HL-60 (cell line): ENCODE data around the gene PCDHA9.
"Not testable (repeated sequence)": the region's sequence is repeated elsewhere in the genome, so short reads cannot be mapped to it uniquely, and the experiment has no call there.

Experiments
- DNase-seq, 2 experiments: peaks; one replicate each; pipeline ENCODE4 v3.0.0-alpha.2; 2010 to 2020; ENCODE audit warnings: low read depth in 1 of 2, low spot score in 1 of 2
- H3K27ac ChIP-seq: fragments of 250-450 bp; sonication (Bioruptor Pico); replicated peaks from 2 replicates; pipeline ENCODE4 v1.5.1; 2020; ENCODE audit warnings: mild to moderate bottlenecking, moderate library complexity
- H3K27me3 ChIP-seq: fragments of 250-450 bp; sonication (Bioruptor Pico); 2 replicates; pipeline ENCODE4 v1.5.1; 2021; ENCODE audit warnings: mild to moderate bottlenecking, moderate library complexity; ENCODE audit not compliant: insufficient read depth, poor library complexity, severe bottlenecking
- H3K4me3 ChIP-seq: replicated peaks from 2 replicates; pipeline ENCODE4 v1.5.1; 2011; ENCODE audit warnings: mild to moderate bottlenecking, control low read depth, low read length; ENCODE audit not compliant: insufficient read depth
- GABPA ChIP-seq: IDR thresholded peaks from 2 replicates; pipeline ENCODE4 v1.6.1; 2012; ENCODE audit warnings: low read depth
- POLR2AphosphoS5 ChIP-seq: IDR thresholded peaks from 2 replicates; pipeline ENCODE4 v1.6.1; 2012; ENCODE audit warnings: low read depth
- SPI1 ChIP-seq: IDR thresholded peaks from 2 replicates; pipeline ENCODE4 v1.6.1; 2012; ENCODE audit warnings: low read depth, mild to moderate bottlenecking, borderline replicate concordance
- TF ChIP-seq, protein P1 (sequence below): IDR thresholded peaks from one replicate; pipeline ENCODE4 v1.5.1; 2011; ENCODE audit warnings: low read length, control low read depth, inconsistent platforms; ENCODE audit not compliant: insufficient read depth
- TF ChIP-seq, protein P2 (sequence below): IDR thresholded peaks from 2 replicates; pipeline ENCODE4 v1.6.1; 2012; ENCODE audit warnings: low read depth; ENCODE audit not compliant: insufficient replicate concordance

Gene PCDHA9

GRCh38 chr5:140849831-140850634 lies 1.9 kb downstream of the PCDHA9 start:
- H3K27me3 ChIP-seq, H3K27ac ChIP-seq, DNase-seq, H3K4me3 ChIP-seq: not testable (repeated sequence)

GRCh38 chr5:140855772-140856674 lies 7.8 kb downstream of the PCDHA9 start, which contains the start of gene PCDHA10:
PCDHA10 (plus strand) TSS chr5:140855897; CDS start chr5:140856049, 152 bp downstream.
- H3K27me3 ChIP-seq, result no peaks in the 10 kb centered on the region
- DNase-seq, result no peak
- H3K27ac ChIP-seq, result no peak within 1 kb of the TSS
- H3K4me3 ChIP-seq, result no peak within 1 kb of the TSS
- TF ChIP-seq, protein P1, sequence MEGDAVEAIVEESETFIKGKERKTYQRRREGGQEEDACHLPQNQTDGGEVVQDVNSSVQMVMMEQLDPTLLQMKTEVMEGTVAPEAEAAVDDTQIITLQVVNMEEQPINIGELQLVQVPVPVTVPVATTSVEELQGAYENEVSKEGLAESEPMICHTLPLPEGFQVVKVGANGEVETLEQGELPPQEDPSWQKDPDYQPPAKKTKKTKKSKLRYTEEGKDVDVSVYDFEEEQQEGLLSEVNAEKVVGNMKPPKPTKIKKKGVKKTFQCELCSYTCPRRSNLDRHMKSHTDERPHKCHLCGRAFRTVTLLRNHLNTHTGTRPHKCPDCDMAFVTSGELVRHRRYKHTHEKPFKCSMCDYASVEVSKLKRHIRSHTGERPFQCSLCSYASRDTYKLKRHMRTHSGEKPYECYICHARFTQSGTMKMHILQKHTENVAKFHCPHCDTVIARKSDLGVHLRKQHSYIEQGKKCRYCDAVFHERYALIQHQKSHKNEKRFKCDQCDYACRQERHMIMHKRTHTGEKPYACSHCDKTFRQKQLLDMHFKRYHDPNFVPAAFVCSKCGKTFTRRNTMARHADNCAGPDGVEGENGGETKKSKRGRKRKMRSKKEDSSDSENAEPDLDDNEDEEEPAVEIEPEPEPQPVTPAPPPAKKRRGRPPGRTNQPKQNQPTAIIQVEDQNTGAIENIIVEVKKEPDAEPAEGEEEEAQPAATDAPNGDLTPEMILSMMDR, result no peak
- no peak for TF ChIP-seq GABPA
- TF ChIP-seq SPI1, result no peak
- no peak for TF ChIP-seq POLR2AphosphoS5
- TF ChIP-seq, protein P2, sequence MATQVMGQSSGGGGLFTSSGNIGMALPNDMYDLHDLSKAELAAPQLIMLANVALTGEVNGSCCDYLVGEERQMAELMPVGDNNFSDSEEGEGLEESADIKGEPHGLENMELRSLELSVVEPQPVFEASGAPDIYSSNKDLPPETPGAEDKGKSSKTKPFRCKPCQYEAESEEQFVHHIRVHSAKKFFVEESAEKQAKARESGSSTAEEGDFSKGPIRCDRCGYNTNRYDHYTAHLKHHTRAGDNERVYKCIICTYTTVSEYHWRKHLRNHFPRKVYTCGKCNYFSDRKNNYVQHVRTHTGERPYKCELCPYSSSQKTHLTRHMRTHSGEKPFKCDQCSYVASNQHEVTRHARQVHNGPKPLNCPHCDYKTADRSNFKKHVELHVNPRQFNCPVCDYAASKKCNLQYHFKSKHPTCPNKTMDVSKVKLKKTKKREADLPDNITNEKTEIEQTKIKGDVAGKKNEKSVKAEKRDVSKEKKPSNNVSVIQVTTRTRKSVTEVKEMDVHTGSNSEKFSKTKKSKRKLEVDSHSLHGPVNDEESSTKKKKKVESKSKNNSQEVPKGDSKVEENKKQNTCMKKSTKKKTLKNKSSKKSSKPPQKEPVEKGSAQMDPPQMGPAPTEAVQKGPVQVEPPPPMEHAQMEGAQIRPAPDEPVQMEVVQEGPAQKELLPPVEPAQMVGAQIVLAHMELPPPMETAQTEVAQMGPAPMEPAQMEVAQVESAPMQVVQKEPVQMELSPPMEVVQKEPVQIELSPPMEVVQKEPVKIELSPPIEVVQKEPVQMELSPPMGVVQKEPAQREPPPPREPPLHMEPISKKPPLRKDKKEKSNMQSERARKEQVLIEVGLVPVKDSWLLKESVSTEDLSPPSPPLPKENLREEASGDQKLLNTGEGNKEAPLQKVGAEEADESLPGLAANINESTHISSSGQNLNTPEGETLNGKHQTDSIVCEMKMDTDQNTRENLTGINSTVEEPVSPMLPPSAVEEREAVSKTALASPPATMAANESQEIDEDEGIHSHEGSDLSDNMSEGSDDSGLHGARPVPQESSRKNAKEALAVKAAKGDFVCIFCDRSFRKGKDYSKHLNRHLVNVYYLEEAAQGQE, result no peak

DNA sequence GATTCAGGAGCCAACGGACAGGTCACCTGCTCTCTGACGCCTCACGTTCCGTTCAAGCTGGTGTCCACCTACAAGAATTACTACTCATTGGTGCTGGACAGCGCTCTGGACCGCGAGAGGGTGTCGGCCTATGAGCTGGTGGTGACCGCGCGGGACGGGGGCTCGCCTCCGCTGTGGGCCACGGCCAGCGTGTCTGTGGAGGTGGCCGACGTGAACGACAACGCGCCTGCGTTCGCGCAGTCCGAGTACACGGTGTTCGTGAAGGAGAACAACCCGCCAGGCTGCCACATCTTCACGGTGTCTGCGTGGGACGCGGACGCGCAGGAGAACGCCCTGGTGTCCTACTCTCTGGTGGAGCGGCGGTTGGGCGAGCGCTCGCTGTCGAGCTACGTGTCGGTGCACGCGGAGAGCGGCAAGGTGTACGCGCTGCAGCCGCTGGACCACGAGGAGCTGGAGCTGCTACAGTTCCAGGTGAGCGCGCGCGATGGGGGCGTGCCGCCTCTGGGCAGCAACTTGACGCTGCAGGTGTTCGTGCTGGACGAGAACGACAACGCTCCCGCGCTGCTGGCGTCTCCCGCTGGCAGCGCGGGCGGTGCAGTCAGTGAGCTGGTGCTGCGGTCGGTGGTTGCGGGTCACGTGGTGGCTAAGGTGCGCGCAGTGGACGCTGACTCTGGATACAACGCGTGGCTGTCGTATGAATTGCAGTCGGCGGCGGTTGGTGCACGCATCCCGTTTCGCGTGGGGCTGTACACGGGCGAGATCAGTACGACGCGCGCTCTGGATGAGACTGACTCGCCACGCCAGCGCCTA lies 9.2 kb downstream of the PCDHA9 start:
- H3K27me3 ChIP-seq, result no peaks in the 10 kb centered on the region
- TF ChIP-seq, protein P1, result no peak
- TF ChIP-seq, protein P2, result peak; percentile 28
- H3K27ac ChIP-seq, result no peak overlapping the region
- no peak for DNase-seq
- no peak overlapping the region for H3K4me3 ChIP-seq

GRCh38 chr5:140857987-140858240 lies 9.7 kb downstream of the PCDHA9 start:
- Histone ChIP-seq H3K27ac (no peak overlapping the region), H3K4me3 (no peak overlapping the region), H3K27me3 (no peaks in the 10 kb centered on the region)
- no peak for DNase-seq
- TF ChIP-seq POLR2AphosphoS5 (no peak), SPI1 (no peak), GABPA (no peak)
- TF ChIP-seq, protein P1, result no peak
- TF ChIP-seq, protein P2, result no peak
